K562 (cell line): ENCODE measurements around the gene FAM149A. TPM values are rescaled to one million over a fixed set of nuclear protein-coding genes. Genes with fewer than 3 reads are reported as not detected.

Experiments
- ZBTB40 ChIP-seq, 2 experiments: fragments of 450-650 bp in 1 of 2; sonication (generic) in 1 of 2; formaldehyde crosslinking in 1 of 2; IDR thresholded peaks; 2 replicates each; pipeline versions ENCODE4 v1.7.1 to v1.9.0; 2016 to 2022; ENCODE audit warnings: inconsistent platforms in 1 of 2, mild to moderate bottlenecking in 1 of 2, missing genetic modification reagents in 1 of 2
- polyA plus RNA-seq, 8 experiments: library from polyadenylated mRNA; depleted of rRNA in 4 of 8; stranded (reverse) in 5 of 8; unstranded in 3 of 8; fragments of >200 nt; fragmentation: Nextera tagmentation in 2 of 8; fragmentation: Illumina TruSeq in 1 of 8; extraction: Ambion mirVana in 2 of 8; extraction: Trizol in 1 of 8; gene quantifications; 2 replicates each; pipeline versions ENCODE4 v1.2.1 to v1.2.3, GENCODE V29; 2011 to 2014; ENCODE audit warnings: inconsistent platforms in 1 of 8, missing spikeins in 1 of 8
- total RNA-seq, 7 experiments: library from RNA; depleted of rRNA in 6 of 7; stranded (reverse); fragments of >200 nt in 6 of 7; fragmentation: Illumina TruSeq in 2 of 7; extraction: Trizol in 2 of 7; gene quantifications; 2 replicates each; pipeline versions ENCODE4 v1.2.1 to v1.2.3, GENCODE V29; 2011 to 2021; ENCODE audit warnings: low replicate concordance in 1 of 7

FAM149A gene
- total and polyA plus RNA-seq, 9 of the 15 experiments (the other 6 are each of a cell fraction or from before 2014, with no cell fraction given): not detected

- TF ChIP-seq ZBTB40 (IDR thresholded peaks at IDR 0.05) (peak; percentile 92), ZBTB40 (CRISPR knock-in tag; IDR thresholded peaks at IDR 0.05) (peak; percentile 79)
These were observed 113.3 kb downstream of the FAM149A start (continued) for GRCh38 chr4:186217733-186218293.
